ENCODE results near the gene FCER2. TPM values are rescaled to one million over a fixed set of nuclear protein-coding genes. Genes with fewer than 3 reads are reported as not detected.

The FCER2 gene
- total and polyA plus RNA-seq, 3 experiments from 2014 or later = 0.96 to 1.6 TPM; not detected in 1

GRCh38 chr19:7731218-7731595 is 29.3 kb upstream of the FCER2 start:
- peaks cover 17% of the 10 kb centered on the region for H3K27me3 ChIP-seq (ENCODE audit: insufficient read depth, low read length, poor library complexity, severe bottlenecking)
- no peak overlapping the region for H3K4me3 Mint-ChIP-seq
- H3K4me1 ChIP-seq (ENCODE audit: insufficient read depth, low read length) = peaks cover 13% of the 10 kb centered on the region
- POLR2A ChIA-PET = no interaction called here
- CTCF ChIA-PET = no interaction called here
- H3K9me3 Mint-ChIP-seq = peaks cover 0 to 1% (median 0%) of the 10 kb centered on the region in 5 donors
- no peak overlapping the region for H3K27ac ChIP-seq (ENCODE audit: low read depth, low read length)
- H3K9me3 ChIP-seq (ENCODE audit: low read length) = no peaks in the 10 kb centered on the region
- H3K4me1 Mint-ChIP-seq = peaks cover 0 to 19% (median 2%) of the 10 kb centered on the region in 3 donors
- no peak for DNase-seq
- no peaks in the 10 kb centered on the region for H3K36me3 Mint-ChIP-seq
- H3K36me3 ChIP-seq (ENCODE audit: insufficient read depth, low read length) = no peaks in the 10 kb centered on the region
- H3K27me3 Mint-ChIP-seq = peaks cover 34 to 59% of the 10 kb centered on the region in 2 donors
- no peak overlapping the region for H3K27ac Mint-ChIP-seq
- H3K4me3 ChIP-seq (ENCODE audit: low read length) = no peak overlapping the region

GRCh38 chr19:7730286-7731217 is 28.6 kb upstream of the FCER2 start:
- H3K9me3 Mint-ChIP-seq = peaks cover 0 to 1% (median 0%) of the 10 kb centered on the region in 5 donors
- no peak for DNase-seq
- H3K27ac ChIP-seq (ENCODE audit: low read depth, low read length) = no peak overlapping the region
- H3K4me1 ChIP-seq (ENCODE audit: insufficient read depth, low read length) = peaks cover 13% of the 10 kb centered on the region
- H3K4me3 Mint-ChIP-seq = peak overlapping the region in 1 of 7 donors; percentile 26
- H3K27me3 Mint-ChIP-seq = peaks cover 34 to 59% of the 10 kb centered on the region in 2 donors
- no peak overlapping the region for H3K4me3 ChIP-seq (ENCODE audit: low read length)
- H3K4me1 Mint-ChIP-seq = peaks cover 0 to 19% (median 2%) of the 10 kb centered on the region in 3 donors
- H3K27ac Mint-ChIP-seq = peak overlapping the region in 1 of 8 donors; percentile 38
- POLR2A ChIA-PET = no interaction called here
- H3K27me3 ChIP-seq (ENCODE audit: insufficient read depth, low read length, poor library complexity, severe bottlenecking) = peaks cover 17% of the 10 kb centered on the region
- H3K36me3 Mint-ChIP-seq = no peaks in the 10 kb centered on the region
- CTCF ChIA-PET = no interaction called here
- no peaks in the 10 kb centered on the region for H3K9me3 ChIP-seq (ENCODE audit: low read length)
- no peaks in the 10 kb centered on the region for H3K36me3 ChIP-seq (ENCODE audit: insufficient read depth, low read length)

- no peaks in the 10 kb centered on the region for H3K36me3 Mint-ChIP-seq
These were observed 27.9 kb upstream of the FCER2 start for GRCh38 chr19:7729831-7730285.

GRCh38 chr19:7729211-7729610 is 27.3 kb upstream of the FCER2 start:
- Histone ChIP-seq H3K4me3 (ENCODE audit: low read length) (no peak overlapping the region), H3K36me3 (ENCODE audit: insufficient read depth, low read length) (no peaks in the 10 kb centered on the region), H3K27ac (ENCODE audit: low read depth, low read length) (no peak overlapping the region), H3K9me3 (ENCODE audit: low read length) (no peaks in the 10 kb centered on the region), H3K4me1 (ENCODE audit: insufficient read depth, low read length) (peaks cover 13% of the 10 kb centered on the region), H3K27me3 (ENCODE audit: insufficient read depth, low read length, poor library complexity, severe bottlenecking) (peaks cover 17% of the 10 kb centered on the region)
- ChIA-PET CTCF (no interaction called here), POLR2A (no interaction called here)
- peaks cover 0 to 19% (median 2%) of the 10 kb centered on the region in 3 donors for H3K4me1 Mint-ChIP-seq
- DNase-seq = no peak
- H3K36me3 Mint-ChIP-seq = no peaks in the 10 kb centered on the region
- H3K27ac Mint-ChIP-seq = peak overlapping the region in 1 of 8 donors; percentile 66
- no peak overlapping the region for H3K4me3 Mint-ChIP-seq
- H3K27me3 Mint-ChIP-seq = peaks cover 31 to 53% of the 10 kb centered on the region in 2 donors
- H3K9me3 Mint-ChIP-seq = peaks cover 0 to 1% (median 0%) of the 10 kb centered on the region in 5 donors

More at GRCh38 chr19:7729831-7730285, 27.9 kb upstream of the FCER2 start:
- Histone ChIP-seq H3K36me3 (ENCODE audit: insufficient read depth, low read length) (no peaks in the 10 kb centered on the region), H3K4me1 (ENCODE audit: insufficient read depth, low read length) (peaks cover 13% of the 10 kb centered on the region), H3K27me3 (ENCODE audit: insufficient read depth, low read length, poor library complexity, severe bottlenecking) (peaks cover 17% of the 10 kb centered on the region), H3K4me3 (ENCODE audit: low read length) (no peak overlapping the region), H3K27ac (ENCODE audit: low read depth, low read length) (no peak overlapping the region), H3K9me3 (ENCODE audit: low read length) (no peaks in the 10 kb centered on the region)
- Mint-ChIP-seq H3K9me3 (peaks cover 0 to 1% (median 0%) of the 10 kb centered on the region in 5 donors), H3K4me1 (peaks cover 0 to 19% (median 2%) of the 10 kb centered on the region in 3 donors), H3K27me3 (peaks cover 31 to 58% of the 10 kb centered on the region in 2 donors), H3K27ac (no peak overlapping the region), H3K4me3 (peak overlapping the region in 1 of 7 donors; percentile 29)
- CTCF ChIA-PET = no interaction called here
- DNase-seq = peak in 1 of 5 donors; percentile 22
- POLR2A ChIA-PET = no interaction called here

- Histone ChIP-seq H3K4me3 (ENCODE audit: low read length) (no peak overlapping the region), H3K4me1 (ENCODE audit: insufficient read depth, low read length) (peaks cover 13% of the 10 kb centered on the region), H3K27ac (ENCODE audit: low read depth, low read length) (no peak overlapping the region), H3K36me3 (ENCODE audit: insufficient read depth, low read length) (no peaks in the 10 kb centered on the region), H3K27me3 (ENCODE audit: insufficient read depth, low read length, poor library complexity, severe bottlenecking) (peaks cover 17% of the 10 kb centered on the region), H3K9me3 (ENCODE audit: low read length) (no peaks in the 10 kb centered on the region)
- H3K9me3 Mint-ChIP-seq = no peaks in the 10 kb centered on the region
- POLR2A ChIA-PET = no interaction called here
- H3K4me1 Mint-ChIP-seq = peaks cover 0 to 17% (median 2%) of the 10 kb centered on the region in 3 donors
- H3K27me3 Mint-ChIP-seq = peaks cover 26 to 44% of the 10 kb centered on the region in 2 donors
- H3K4me3 Mint-ChIP-seq = no peak overlapping the region
- peaks cover 0 to 3% (median 0%) of the 10 kb centered on the region in 3 donors for H3K36me3 Mint-ChIP-seq
- CTCF ChIA-PET = no interaction called here
- no peak for DNase-seq
- H3K27ac Mint-ChIP-seq = peak overlapping the region in 2 of 8 donors; percentile 38 to 89
These were observed 23.9 kb upstream of the FCER2 start for GRCh38 chr19:7725791-7726190.

- Histone ChIP-seq H3K36me3 (ENCODE audit: insufficient read depth, low read length) (no peaks in the 10 kb centered on the region), H3K27ac (ENCODE audit: low read depth, low read length) (no peak overlapping the region), H3K27me3 (ENCODE audit: insufficient read depth, low read length, poor library complexity, severe bottlenecking) (no peaks in the 10 kb centered on the region), H3K9me3 (ENCODE audit: low read length) (no peaks in the 10 kb centered on the region), H3K4me3 (ENCODE audit: low read length) (no peak overlapping the region), H3K4me1 (ENCODE audit: insufficient read depth, low read length) (peaks cover 9% of the 10 kb centered on the region)
- ChIA-PET CTCF (no interaction called here), POLR2A (no interaction called here)
- Mint-ChIP-seq H3K4me1 (peaks cover 5 to 9% (median 8%) of the 10 kb centered on the region in 3 donors), H3K27me3 (peaks cover 0 to 13% of the 10 kb centered on the region in 2 donors), H3K36me3 (peaks cover 0 to 3% (median 0%) of the 10 kb centered on the region in 3 donors), H3K27ac (no peak overlapping the region), H3K4me3 (no peak overlapping the region), H3K9me3 (peaks cover 0 to 3% (median 0%) of the 10 kb centered on the region in 5 donors)
- DNase-seq = no peak
These were observed 20.3 kb upstream of the FCER2 start for GRCh38 chr19:7722231-7722651.

GRCh38 chr19:7720351-7720750 is 18.4 kb upstream of the FCER2 start:
- CTCF ChIA-PET = no interaction called here
- no peak overlapping the region for H3K27ac Mint-ChIP-seq

GRCh38 chr19:7718668-7719067 is 16.7 kb upstream of the FCER2 start:
- Mint-ChIP-seq H3K9me3 (peaks cover 0 to 6% (median 0%) of the 10 kb centered on the region in 5 donors), H3K4me3 (peak overlapping the region in 4 of 7 donors; percentile 35 to 51 (median 42)), H3K27ac (peak overlapping the region in 5 of 8 donors; percentile 42 to 74 (median 59)), H3K27me3 (peaks cover 3 to 7% of the 10 kb centered on the region in 2 donors), H3K4me1 (peaks cover 5 to 11% (median 9%) of the 10 kb centered on the region in 3 donors), H3K36me3 (peaks cover 0 to 8% (median 0%) of the 10 kb centered on the region in 3 donors)
- H3K27me3 ChIP-seq (ENCODE audit: insufficient read depth, low read length, poor library complexity, severe bottlenecking) = no peaks in the 10 kb centered on the region
- H3K9me3 ChIP-seq (ENCODE audit: low read length) = no peaks in the 10 kb centered on the region
- no peaks in the 10 kb centered on the region for H3K36me3 ChIP-seq (ENCODE audit: insufficient read depth, low read length)
- H3K4me1 ChIP-seq (ENCODE audit: insufficient read depth, low read length) = peaks cover 9% of the 10 kb centered on the region
- no peak overlapping the region for H3K4me3 ChIP-seq (ENCODE audit: low read length)
- CTCF ChIA-PET = interaction anchor here (1.4 kb wide), 1 partner anchor 38 kb away, joined by 3 read pairs; the partner anchor contains the start of gene TRAPPC5
- POLR2A ChIA-PET = no interaction called here
- peak in 1 of 5 donors; percentile 44 for DNase-seq
- no peak overlapping the region for H3K27ac ChIP-seq (ENCODE audit: low read depth, low read length)

More at GRCh38 chr19:7720351-7720750, 18.4 kb upstream of the FCER2 start:
- Histone ChIP-seq H3K4me1 (ENCODE audit: insufficient read depth, low read length) (peaks cover 9% of the 10 kb centered on the region), H3K9me3 (ENCODE audit: low read length) (no peaks in the 10 kb centered on the region), H3K27me3 (ENCODE audit: insufficient read depth, low read length, poor library complexity, severe bottlenecking) (no peaks in the 10 kb centered on the region), H3K4me3 (ENCODE audit: low read length) (no peak overlapping the region), H3K36me3 (ENCODE audit: insufficient read depth, low read length) (no peaks in the 10 kb centered on the region), H3K27ac (ENCODE audit: low read depth, low read length) (no peak overlapping the region)
- H3K27me3 Mint-ChIP-seq = peaks cover 0 to 7% of the 10 kb centered on the region in 2 donors
- peaks cover 5 to 9% (median 8%) of the 10 kb centered on the region in 3 donors for H3K4me1 Mint-ChIP-seq
- POLR2A ChIA-PET = no interaction called here
- peaks cover 0 to 6% (median 0%) of the 10 kb centered on the region in 5 donors for H3K9me3 Mint-ChIP-seq
- no peak overlapping the region for H3K4me3 Mint-ChIP-seq
- peaks cover 0 to 8% (median 0%) of the 10 kb centered on the region in 3 donors for H3K36me3 Mint-ChIP-seq
- no peak for DNase-seq

Measured in CD8-positive, alpha-beta memory T cell (primary cell).